K562 (cell line): ENCODE data around the gene IFI30. TPM values are rescaled to one million over a fixed set of nuclear protein-coding genes. Genes with fewer than 3 reads are reported as not detected.

ENCODE experiments used
- COPS2 ChIP-seq: fragments of 450-650 bp; conservative IDR thresholded peaks from 2 replicates; pipeline ENCODE4 v1.6.1; 2016; ENCODE audit warnings: mild to moderate bottlenecking, moderate library complexity
- ESRRA ChIP-seq: fragments of 450-650 bp; IDR thresholded peaks from 2 replicates; pipeline ENCODE4 v1.6.1; 2014; ENCODE audit warnings: low read depth, mild to moderate bottlenecking, moderate library complexity, borderline replicate concordance
- ETS1 ChIP-seq: conservative IDR thresholded peaks from 2 replicates; pipeline ENCODE4 v1.6.1; 2011; ENCODE audit warnings: low read depth, mild to moderate bottlenecking, low read length; ENCODE audit not compliant: control insufficient read depth
- FOXA1 ChIP-seq: fragments of 450-650 bp; IDR thresholded peaks from 2 replicates; pipeline ENCODE4 v1.6.1; 2016; ENCODE audit warnings: mild to moderate bottlenecking, borderline replicate concordance
- PBX2 ChIP-seq, 2 experiments: IDR thresholded peaks in 1 of 2; conservative IDR thresholded peaks in 1 of 2; 2 replicates each; pipeline ENCODE4 v1.6.1; 2016; ENCODE audit warnings: low read depth in 2 of 2, mild to moderate bottlenecking in 1 of 2, missing compliant biosample characterization in 1 of 2, missing genetic modification characterization in 1 of 2, moderate library complexity in 1 of 2
- PKNOX1 ChIP-seq: fragments of 450-650 bp; IDR thresholded peaks from 2 replicates; pipeline ENCODE4 v1.6.1; 2016
- TAF1 ChIP-seq: IDR thresholded peaks from 2 replicates; pipeline ENCODE4 v1.6.1; 2011; ENCODE audit warnings: mild to moderate bottlenecking, low read length, moderate library complexity; ENCODE audit not compliant: insufficient read depth, control insufficient read depth, severe bottlenecking; ENCODE audit errors: extremely low read depth
- ZBTB11 ChIP-seq, 3 experiments: fragments of 200-800 bp in 1 of 3; fragments of 250-450 bp in 1 of 3; fragments of 450-650 bp in 1 of 3; sonication (Bioruptor Pico) in 1 of 3; sonication (Bioruptor generic) in 1 of 3; formaldehyde crosslinking in 1 of 3; IDR thresholded peaks; 2 replicates each; pipeline versions ENCODE4 v1.6.1 to v1.8.0; 2016 to 2022; ENCODE audit warnings: mild to moderate bottlenecking in 2 of 3, missing genetic modification characterization in 2 of 3, missing compliant biosample characterization in 1 of 3, moderate library complexity in 1 of 3
- ZNF146 ChIP-seq: IDR thresholded peaks from one replicate; pipeline ENCODE4 v1.6.1; 2018; ENCODE audit warnings: missing compliant biosample characterization; ENCODE audit not compliant: unreplicated experiment
- ZNF445 ChIP-seq: fragments of 250-450 bp; sonication (Bioruptor Pico); IDR thresholded peaks from 2 replicates; pipeline ENCODE4 v1.4.0; 2020; ENCODE audit warnings: low read depth, mild to moderate bottlenecking, moderate library complexity
- ZNF609 ChIP-seq: sonication (generic); formaldehyde crosslinking; IDR thresholded peaks from 2 replicates; pipeline ENCODE4 v1.8.1; 2023; ENCODE audit warnings: missing genetic modification reagents, mild to moderate bottlenecking, borderline replicate concordance
- polyA plus RNA-seq, 8 experiments: library from polyadenylated mRNA; depleted of rRNA in 4 of 8; stranded (reverse) in 5 of 8; unstranded in 3 of 8; fragments of >200 nt; fragmentation: Nextera tagmentation in 2 of 8; fragmentation: Illumina TruSeq in 1 of 8; extraction: Ambion mirVana in 2 of 8; extraction: Trizol in 1 of 8; gene quantifications; 2 replicates each; pipeline versions ENCODE4 v1.2.1 to v1.2.3, GENCODE V29; 2011 to 2014; ENCODE audit warnings: inconsistent platforms in 1 of 8, missing spikeins in 1 of 8
- total RNA-seq, 7 experiments: library from RNA; depleted of rRNA in 6 of 7; stranded (reverse); fragments of >200 nt in 6 of 7; fragmentation: Illumina TruSeq in 2 of 7; extraction: Trizol in 2 of 7; gene quantifications; 2 replicates each; pipeline versions ENCODE4 v1.2.1 to v1.2.3, GENCODE V29; 2011 to 2021; ENCODE audit warnings: low replicate concordance in 1 of 7

IFI30 gene
- total and polyA plus RNA-seq, 9 of the 15 experiments (the other 6 are each of a cell fraction or from before 2014, with no cell fraction given) = 63.7 to 430 (median 109) TPM

GRCh38 chr19:18152442-18152816 is 21.2 kb upstream of the IFI30 start (continued):
- TF ChIP-seq PKNOX1 (peak; percentile 72), ZNF609 (CRISPR knock-in tag) (no peak), ETS1 (0 out of 2 replicates have a peak, but pooled peaks have one; percentile 11), FOXA1 (no peak), PBX2 (CRISPR knock-in tag; IDR thresholded peaks at IDR 0.05; ENCODE audit: low read depth) (no peak), PBX2 (tag; conservative IDR thresholded peaks at IDR 0.05; ENCODE audit: low read depth) (no peak), ZNF146 (CRISPR knock-in tag) (no peak), ZNF445 (no peak), COPS2 (no peak), TAF1 (peak; percentile 63), ESRRA (peak; percentile 74), ZBTB11 (CRISPR knock-in tag; IDR thresholded peaks at IDR 0.05) (peak in 1 of 3 experiments; percentile 91; a peak in 2 of 6 replicates)
